Sigmoid colon (tissue), 7 donors: ENCODE results near the gene ASAP2. TPM values are rescaled to one million over a fixed set of nuclear protein-coding genes. Genes with fewer than 3 reads are reported as not detected.

ENCODE experiments used
- DNase-seq: peaks from one replicate; pipeline ENCODE4 v3.0.0-alpha.2; 2019
- H3K27ac ChIP-seq, 4 donors: fragments of 200-600 bp; sonication (generic); one replicate each; pipeline ENCODE4 v1.5.1; 2016 to 2019; ENCODE audit warnings: mild to moderate bottlenecking in 1 of 4
- H3K27me3 ChIP-seq, 3 donors: fragments of 200-600 bp; sonication (generic); one replicate each; pipeline ENCODE4 v1.5.1; 2019; ENCODE audit warnings: mild to moderate bottlenecking in 1 of 3
- H3K36me3 ChIP-seq, 4 donors: fragments of 200-600 bp; sonication (generic); one replicate each; pipeline ENCODE4 v1.5.1; 2016 to 2019
- H3K4me1 ChIP-seq, 4 donors: fragments of 200-600 bp; sonication (generic); one replicate each; pipeline ENCODE4 v1.5.1; 2017 to 2019
- H3K4me3 ChIP-seq, 4 donors: fragments of 200-600 bp; sonication (generic); one replicate each; pipeline ENCODE4 v1.5.1; 2017 to 2019; ENCODE audit warnings: mild to moderate bottlenecking in 2 of 4, moderate library complexity in 1 of 4
- H3K9me3 ChIP-seq, 4 donors: fragments of 200-600 bp in 3 of 4; sonication (generic) in 3 of 4; one replicate each; pipeline versions ENCODE4 v1.5.1 to v1.6.1; 2013 to 2019
- EP300 ChIP-seq, 4 donors: sonication (generic); formaldehyde crosslinking; IDR thresholded peaks; one replicate each; pipeline ENCODE4 v1.6.1; 2017; ENCODE audit warnings: antibody characterized with exemption in 4 of 4
- POLR2A ChIP-seq, 2 donors: fragments of 450-650 bp; IDR thresholded peaks; one replicate each; pipeline ENCODE4 v1.6.1; 2016; ENCODE audit warnings: antibody characterized with exemption in 2 of 2, mild to moderate bottlenecking in 2 of 2, moderate library complexity in 2 of 2
- POLR2AphosphoS5 ChIP-seq, 4 donors: sonication (generic); formaldehyde crosslinking; IDR thresholded peaks; one replicate each; pipeline ENCODE4 v1.6.1; 2017; ENCODE audit warnings: antibody characterized with exemption in 4 of 4
- WGBS, 2 donors: extraction: QIAGEN DNeasy Blood & Tissue Kit; methylation state at CpG; one replicate each; pipeline ENCODE4 v1.1.7; 2013; 5-methylcytosine and 5-hydroxymethylcytosine counted together
- intact Hi-C: fragments of 100-400 bp; cut with DNase I; formaldehyde crosslinking; loops from one replicate; pipeline ENCODE4 v1.15.1; 2023
- polyA plus RNA-seq, 3 donors: library from polyadenylated mRNA; stranded (reverse); fragments of 200-250 nt; gene quantifications; one replicate each; pipeline ENCODE4 v1.2.3, GENCODE V29; 2013
- total RNA-seq, 4 donors: library from RNA; depleted of rRNA; stranded (reverse); fragments of >200 nt; gene quantifications; one replicate each; pipeline ENCODE4 v1.1.0, GENCODE V29; 2016
- TF ChIP-seq, protein P1 (sequence below), 4 experiments: fragments of 450-650 bp in 3 of 4; fragments of 200-600 bp in 1 of 4; IDR thresholded peaks; one replicate each; pipeline ENCODE4 v1.5.1; 2016 to 2019; ENCODE audit warnings: antibody characterized with exemption in 4 of 4, mild to moderate bottlenecking in 3 of 4, moderate library complexity in 2 of 4
- donor health status: healthy with polysubstance abuse.
- donor health status: Bipolar disorder and iron deficiency.
- donor health status: healthy.

The ASAP2 gene
- total and polyA plus RNA-seq, 7 donors = 15.1 to 56.5 (median 25.8) TPM

DNA sequence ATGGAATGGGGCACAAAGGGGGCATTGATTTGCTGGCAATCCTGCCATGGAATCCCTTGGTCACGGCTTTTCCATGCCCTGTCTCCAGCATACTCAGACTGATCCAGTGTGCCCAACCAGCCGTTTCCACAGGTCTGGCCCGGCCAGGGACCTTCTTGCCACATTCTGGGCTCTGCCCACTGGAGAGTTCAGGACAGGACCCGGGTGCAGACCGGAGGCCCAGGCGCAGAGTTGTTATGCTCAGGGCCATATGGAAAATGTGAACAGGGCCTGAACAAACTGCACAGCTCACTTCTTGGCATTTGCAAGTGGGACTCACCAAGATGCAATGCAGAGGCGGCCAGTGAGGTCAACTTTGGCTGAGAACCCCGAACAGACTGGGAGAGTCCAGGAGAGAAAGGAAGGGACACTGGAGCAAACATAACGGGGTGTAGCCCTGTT is 15.6 kb upstream of the ASAP2 start:
- peak; percentile 96 for DNase-seq
- 71 to 76% methylated on average over 9 of the region's 9 CpGs for WGBS, 2 donors
- Histone ChIP-seq H3K27me3 (no peaks in the 10 kb centered on the region), H3K4me1 (peaks cover 0 to 59% (median 52%) of the 10 kb centered on the region in 4 donors), H3K27ac (peak overlapping the region; percentile 73 to 90 (median 83)), H3K4me3 (no peak overlapping the region), H3K9me3 (no peaks in the 10 kb centered on the region), H3K36me3 (no peaks in the 10 kb centered on the region)
- TF ChIP-seq, protein P1, sequence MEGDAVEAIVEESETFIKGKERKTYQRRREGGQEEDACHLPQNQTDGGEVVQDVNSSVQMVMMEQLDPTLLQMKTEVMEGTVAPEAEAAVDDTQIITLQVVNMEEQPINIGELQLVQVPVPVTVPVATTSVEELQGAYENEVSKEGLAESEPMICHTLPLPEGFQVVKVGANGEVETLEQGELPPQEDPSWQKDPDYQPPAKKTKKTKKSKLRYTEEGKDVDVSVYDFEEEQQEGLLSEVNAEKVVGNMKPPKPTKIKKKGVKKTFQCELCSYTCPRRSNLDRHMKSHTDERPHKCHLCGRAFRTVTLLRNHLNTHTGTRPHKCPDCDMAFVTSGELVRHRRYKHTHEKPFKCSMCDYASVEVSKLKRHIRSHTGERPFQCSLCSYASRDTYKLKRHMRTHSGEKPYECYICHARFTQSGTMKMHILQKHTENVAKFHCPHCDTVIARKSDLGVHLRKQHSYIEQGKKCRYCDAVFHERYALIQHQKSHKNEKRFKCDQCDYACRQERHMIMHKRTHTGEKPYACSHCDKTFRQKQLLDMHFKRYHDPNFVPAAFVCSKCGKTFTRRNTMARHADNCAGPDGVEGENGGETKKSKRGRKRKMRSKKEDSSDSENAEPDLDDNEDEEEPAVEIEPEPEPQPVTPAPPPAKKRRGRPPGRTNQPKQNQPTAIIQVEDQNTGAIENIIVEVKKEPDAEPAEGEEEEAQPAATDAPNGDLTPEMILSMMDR (IDR thresholded peaks at IDR 0.05) = no peak
- TF ChIP-seq EP300 (IDR thresholded peaks at IDR 0.05) = peak in 2 of 4 donors; percentile 2 to 76
- TF ChIP-seq POLR2AphosphoS5 (IDR thresholded peaks at IDR 0.05) = peak in 3 of 4 donors; percentile 65 to 89 (median 85)
- no peak for TF ChIP-seq POLR2A (IDR thresholded peaks at IDR 0.05)
- intact Hi-C loops = no loop called here

DNA sequence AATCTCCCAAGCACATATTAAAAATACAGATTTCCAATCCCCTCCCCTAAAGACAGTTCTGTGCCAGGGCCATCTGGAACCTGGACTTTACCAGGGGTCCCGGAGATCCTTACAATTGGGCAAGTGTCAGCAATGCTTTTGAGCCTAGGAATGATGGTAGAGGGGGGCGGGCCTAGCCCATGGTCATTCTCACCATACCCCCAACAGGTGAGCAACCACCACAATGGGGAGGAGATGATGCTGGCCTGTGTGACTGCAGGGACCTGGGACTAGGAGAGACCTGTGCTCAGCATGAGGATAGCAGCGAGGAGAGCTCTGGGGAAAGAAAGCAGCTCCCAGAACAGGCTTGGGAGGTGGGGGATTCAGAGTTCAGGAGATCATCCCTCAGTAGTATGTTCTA is 13.9 kb upstream of the ASAP2 start:
- H3K4me3 ChIP-seq = no peak overlapping the region
- no peak for TF ChIP-seq POLR2A (IDR thresholded peaks at IDR 0.05)
- peak overlapping the region; percentile 73 to 90 (median 83) for H3K27ac ChIP-seq
- intact Hi-C loops = no loop called here
- H3K9me3 ChIP-seq = no peaks in the 10 kb centered on the region
- WGBS, 2 donors = 92 to 94% methylated on average over 3 of the region's 3 CpGs
- no peaks in the 10 kb centered on the region for H3K27me3 ChIP-seq
- no peak for DNase-seq
- H3K4me1 ChIP-seq = peaks cover 0 to 53% (median 44%) of the 10 kb centered on the region in 4 donors
- H3K36me3 ChIP-seq = no peaks in the 10 kb centered on the region

DNA sequence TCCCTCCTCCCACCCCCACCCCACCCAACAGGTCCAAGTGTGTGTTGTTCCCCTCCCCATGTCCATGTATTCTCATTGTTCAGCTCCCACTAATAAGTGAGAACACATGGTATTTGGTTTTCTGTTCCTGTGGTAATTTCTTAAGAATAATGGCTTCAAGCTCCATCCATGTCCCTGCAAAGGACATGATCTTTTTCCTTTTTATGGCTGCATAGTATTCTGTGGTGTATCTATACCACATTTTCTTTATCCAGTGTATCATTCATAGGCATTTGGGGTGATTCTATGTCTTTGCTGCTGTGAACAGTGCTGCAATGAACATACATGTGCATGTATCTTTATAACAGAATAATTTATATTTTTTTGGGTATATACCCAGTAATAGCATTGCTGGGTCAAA is 12.3 kb upstream of the ASAP2 start:
- Histone ChIP-seq H3K27ac (peak overlapping the region in 3 of 4 donors; percentile 79 to 90 (median 87)), H3K4me1 (peaks cover 0 to 46% (median 38%) of the 10 kb centered on the region in 4 donors), H3K27me3 (no peaks in the 10 kb centered on the region), H3K4me3 (no peak overlapping the region), H3K36me3 (no peaks in the 10 kb centered on the region), H3K9me3 (no peaks in the 10 kb centered on the region)
- intact Hi-C loops = no loop called here
- no peak for DNase-seq
- TF ChIP-seq POLR2A (IDR thresholded peaks at IDR 0.05) = no peak
- TF ChIP-seq POLR2AphosphoS5 (IDR thresholded peaks at IDR 0.05) = no peak
- no peak for TF ChIP-seq EP300 (IDR thresholded peaks at IDR 0.05)
- TF ChIP-seq, protein P1 (IDR thresholded peaks at IDR 0.05) = no peak

DNA sequence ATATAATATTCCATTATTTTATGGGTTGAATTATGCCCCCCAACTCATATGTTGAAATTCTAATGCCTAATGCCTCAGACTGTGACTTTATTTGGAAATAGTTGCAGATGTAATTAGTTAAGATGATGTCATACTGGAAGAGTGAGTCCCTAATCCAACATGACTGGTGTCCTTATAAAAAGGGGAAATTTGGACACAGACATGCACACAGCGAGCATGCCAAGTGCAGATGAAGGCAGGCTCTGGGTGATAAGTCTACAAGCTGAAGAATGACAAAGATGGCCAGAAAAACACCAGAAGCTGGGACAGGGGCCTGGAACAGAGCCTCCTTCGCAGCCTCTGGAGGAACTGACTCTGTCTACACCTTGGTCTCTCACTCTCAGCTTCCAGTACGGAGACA is 10.0 kb upstream of the ASAP2 start:
- H3K9me3 ChIP-seq = no peaks in the 10 kb centered on the region
- no peaks in the 10 kb centered on the region for H3K27me3 ChIP-seq
- H3K36me3 ChIP-seq = no peaks in the 10 kb centered on the region
- H3K4me3 ChIP-seq = no peak overlapping the region
- whole genome bisulfite sequencing, 2 donors = 80 to 85% methylated on average over 3 of the region's 3 CpGs
- no peak overlapping the region for H3K27ac ChIP-seq
- H3K4me1 ChIP-seq = peaks cover 0 to 37% (median 26%) of the 10 kb centered on the region in 4 donors
- intact Hi-C loops = no loop called here
- no peak for DNase-seq
- TF ChIP-seq EP300 (IDR thresholded peaks at IDR 0.05) = no peak
- TF ChIP-seq, protein P1 (IDR thresholded peaks at IDR 0.05) = no peak
- no peak for TF ChIP-seq POLR2A (IDR thresholded peaks at IDR 0.05)
- no peak for TF ChIP-seq POLR2AphosphoS5 (IDR thresholded peaks at IDR 0.05)

DNA sequence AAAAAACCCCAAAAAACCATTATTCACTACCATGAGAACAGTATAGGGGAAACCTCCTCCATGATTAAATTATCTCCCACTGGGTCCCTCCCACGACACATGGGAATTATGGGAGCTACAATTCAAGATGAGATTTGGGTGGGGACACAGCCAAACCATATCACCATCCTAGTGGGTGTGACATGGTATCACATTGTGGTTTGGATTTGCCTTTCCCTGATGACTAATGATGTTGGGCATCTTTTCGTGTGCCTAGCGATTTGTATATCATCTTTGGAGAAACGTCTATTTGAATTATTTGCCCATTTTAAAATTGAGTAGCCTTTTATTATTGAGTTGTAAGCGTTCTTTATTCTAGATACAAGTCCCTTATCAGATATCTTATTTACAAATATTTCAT is 8.7 kb upstream of the ASAP2 start:
- no peak overlapping the region for H3K4me3 ChIP-seq
- no peaks in the 10 kb centered on the region for H3K36me3 ChIP-seq
- H3K4me1 ChIP-seq = peaks cover 0 to 25% (median 14%) of the 10 kb centered on the region in 4 donors
- H3K27ac ChIP-seq = no peak overlapping the region
- H3K9me3 ChIP-seq = no peaks in the 10 kb centered on the region
- DNase-seq = no peak
- TF ChIP-seq EP300 (IDR thresholded peaks at IDR 0.05) (no peak), POLR2A (IDR thresholded peaks at IDR 0.05) (no peak), POLR2AphosphoS5 (IDR thresholded peaks at IDR 0.05) (no peak)
- TF ChIP-seq, protein P1 (IDR thresholded peaks at IDR 0.05) = no peak
- intact Hi-C loops = no loop called here
- H3K27me3 ChIP-seq = no peaks in the 10 kb centered on the region
- WGBS, 2 donors = 86 to 92% methylated on average over 5 of the region's 5 CpGs
